ENCODE results near the gene NAP1L4. TPM values are rescaled to one million over a fixed set of nuclear protein-coding genes. Genes with fewer than 3 reads are reported as not detected.

Gene NAP1L4
- total RNA-seq, 1 donor from 2014 or later = 129 TPM

DNA sequence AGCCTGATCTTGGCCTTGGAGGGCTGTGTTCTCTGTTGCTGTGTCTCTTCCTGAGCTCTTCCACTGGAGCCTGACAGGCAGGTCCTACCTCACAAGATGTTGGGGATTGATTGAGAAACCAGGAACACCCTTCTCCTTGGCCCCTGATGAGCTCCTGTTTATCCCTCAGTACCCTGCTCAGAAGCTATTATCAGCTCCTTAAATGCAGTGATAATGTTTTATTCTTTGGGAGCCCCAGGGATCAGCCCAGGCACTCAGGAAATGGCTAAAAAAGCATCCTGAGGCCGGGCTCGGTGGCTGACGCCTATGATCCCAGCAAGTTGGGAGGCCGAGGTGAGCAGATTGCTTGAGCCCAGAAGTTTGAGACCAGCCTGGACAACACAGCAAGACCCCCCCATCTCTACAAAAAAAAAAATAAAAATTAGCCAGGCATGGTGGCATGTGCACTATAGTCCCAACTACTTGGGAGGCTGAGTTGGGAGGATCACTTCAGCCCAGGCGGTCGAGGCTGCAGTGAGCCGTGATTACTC, 58.0 kb downstream of the NAP1L4 start:
- no peak for DNase-seq

GRCh38 chr11:2933375-2934020, 58.6 kb downstream of the NAP1L4 start:
- no peak for DNase-seq

DNA sequence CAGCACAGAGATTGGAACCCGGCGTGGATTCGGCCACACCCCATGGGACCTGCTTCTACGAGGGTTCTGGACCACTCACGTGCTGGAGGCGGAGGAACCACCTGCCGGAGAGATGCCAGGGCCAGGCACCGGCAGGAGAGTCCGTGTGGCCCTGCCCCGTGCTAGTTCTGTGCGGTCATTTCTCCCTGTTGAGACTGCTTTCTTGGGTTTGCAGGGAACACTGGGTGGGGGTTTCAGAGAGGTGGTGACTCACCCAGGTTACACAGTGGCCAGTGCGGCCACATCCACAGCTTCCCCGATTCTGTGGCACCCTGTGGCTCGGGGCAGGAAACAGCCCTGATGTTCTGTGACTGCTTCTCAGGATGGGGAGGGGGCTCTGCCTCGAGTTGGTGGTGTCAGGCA, 59.3 kb downstream of the NAP1L4 start:
- no peak for DNase-seq

- no peak for DNase-seq
Observed at GRCh38 chr11:2931771-2932738, 60.1 kb downstream of the NAP1L4 start.

DNA sequence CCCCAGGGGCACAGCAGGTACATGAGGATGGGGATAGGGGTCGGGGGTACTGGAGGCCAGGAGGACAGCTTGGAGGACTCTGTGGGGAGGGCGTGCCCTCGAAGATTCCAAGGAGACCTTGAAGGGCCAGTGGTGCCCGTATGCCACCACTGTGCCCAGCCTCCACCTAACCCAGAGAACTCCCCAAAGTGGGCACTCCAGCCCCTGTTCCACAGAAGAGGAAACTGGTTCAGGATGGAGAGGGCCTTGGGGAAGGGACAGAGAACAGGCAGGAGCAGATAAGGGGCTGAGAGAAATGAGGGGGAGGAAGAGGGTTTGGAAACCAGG, 60.7 kb downstream of the NAP1L4 start:
- no peak for DNase-seq

DNA sequence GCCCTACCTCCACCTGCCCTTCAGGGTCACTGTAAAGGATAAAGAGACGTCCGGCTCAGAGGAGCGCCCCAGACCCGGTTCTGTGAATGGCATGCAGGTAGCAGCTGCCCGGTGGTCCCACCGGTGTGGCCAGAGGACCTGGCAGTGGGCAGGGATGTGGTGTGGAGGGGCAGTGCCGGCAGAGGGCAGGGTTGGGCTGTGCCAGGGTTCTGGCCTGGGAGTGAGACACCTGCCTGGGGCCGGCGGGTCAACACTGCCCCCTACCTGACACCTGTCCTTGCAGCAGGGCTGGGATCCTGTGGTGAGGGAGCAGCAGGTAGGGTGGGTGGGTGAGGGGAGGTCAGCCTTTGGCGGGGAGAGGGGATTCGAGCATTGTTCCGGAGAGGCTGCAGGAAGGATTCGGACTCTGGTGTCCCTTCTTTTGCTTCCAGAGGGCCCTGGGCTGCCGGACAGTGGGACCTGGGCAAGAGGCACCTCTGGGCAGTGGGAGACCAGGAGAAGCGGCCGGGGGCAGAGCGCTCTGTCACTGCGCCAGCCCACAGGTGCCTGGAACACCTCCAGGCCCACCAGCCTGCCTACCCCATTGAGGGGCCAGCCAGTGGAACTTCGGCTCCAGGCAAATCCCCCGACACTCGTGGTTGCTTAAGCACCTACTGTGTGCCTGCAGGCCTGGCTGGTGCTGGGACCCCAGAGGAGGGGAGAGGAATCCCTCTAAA, 61.3 kb downstream of the NAP1L4 start:
- DNase-seq = no peak

- no peak for DNase-seq
Observed at GRCh38 chr11:2929950-2930703, 62.0 kb downstream of the NAP1L4 start.

DNA sequence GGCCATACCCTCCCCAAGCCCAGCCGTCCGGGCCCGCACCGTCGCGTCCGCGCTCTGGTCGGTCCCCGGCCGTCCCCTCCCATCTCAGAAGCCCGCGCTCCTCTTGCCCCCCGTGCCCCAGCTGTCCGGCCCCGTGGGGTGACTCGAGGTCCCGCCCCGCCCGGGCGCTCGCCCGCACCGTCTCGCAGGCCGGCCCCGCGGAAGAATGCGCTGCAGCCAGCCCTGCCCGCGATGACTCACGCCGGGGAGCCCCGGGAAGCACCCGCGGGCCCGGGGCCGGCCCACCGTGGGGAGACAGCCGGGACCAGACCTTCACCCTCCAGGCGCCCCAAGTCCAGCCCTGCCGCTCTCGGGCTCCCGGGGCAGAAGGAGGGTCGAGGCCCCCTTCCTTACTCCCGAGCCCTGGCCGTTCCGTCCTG, 62.6 kb downstream of the NAP1L4 start:
- no peak for DNase-seq

DNA sequence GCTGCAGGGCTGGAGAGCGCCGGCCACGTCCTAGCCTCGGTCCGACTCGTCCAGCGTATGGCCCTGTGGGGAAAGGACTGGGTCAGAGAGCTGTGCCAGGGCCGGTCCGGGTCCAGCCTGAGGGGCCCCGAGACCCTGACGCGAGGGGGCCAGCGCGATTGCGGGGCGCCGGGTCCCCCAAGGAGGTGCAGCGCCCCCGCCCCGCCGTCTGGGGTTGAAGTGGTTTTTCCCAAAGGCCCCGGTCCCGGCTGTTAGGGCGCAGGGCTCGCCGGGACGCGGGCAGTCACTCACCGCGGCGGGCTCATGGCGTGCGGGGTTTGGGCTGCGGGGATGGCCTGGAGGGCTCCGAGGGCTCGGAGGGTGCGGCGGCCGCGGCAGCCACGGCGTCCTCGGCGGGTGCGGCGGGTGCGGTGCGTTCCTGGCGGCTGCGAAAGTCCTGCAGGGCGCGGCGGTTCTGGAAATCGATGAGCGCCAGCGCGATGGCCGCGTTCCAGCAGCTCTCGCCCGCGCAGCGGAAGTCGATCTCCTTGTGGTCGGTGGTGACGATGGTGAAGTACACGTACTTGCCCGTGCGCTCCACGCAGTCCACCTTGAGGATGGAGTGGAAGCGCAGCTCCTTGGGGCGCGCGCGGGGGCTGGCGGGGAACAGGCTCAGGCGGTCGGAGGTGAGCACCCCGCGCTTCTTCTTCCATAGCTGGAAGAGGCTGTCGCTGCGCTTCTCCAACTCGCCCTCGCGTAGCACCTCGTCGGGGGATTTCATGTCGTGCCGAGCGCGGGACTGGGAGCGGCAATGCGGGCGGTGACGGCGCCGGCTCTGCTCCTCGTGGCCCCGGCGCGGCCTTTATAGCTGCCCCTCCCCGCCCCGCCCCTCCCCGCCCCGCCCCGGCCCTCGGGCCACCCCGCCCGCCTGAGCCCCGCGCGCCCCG, 63.3 kb downstream of the NAP1L4 start, which contains the start of gene PHLDA2:
Gene PHLDA2, minus strand, starts transcription at position 816 of the 926 bp plus-strand sequence. Its CDS starts 56 bp downstream, at position 760.
- no peak for DNase-seq

DNA sequence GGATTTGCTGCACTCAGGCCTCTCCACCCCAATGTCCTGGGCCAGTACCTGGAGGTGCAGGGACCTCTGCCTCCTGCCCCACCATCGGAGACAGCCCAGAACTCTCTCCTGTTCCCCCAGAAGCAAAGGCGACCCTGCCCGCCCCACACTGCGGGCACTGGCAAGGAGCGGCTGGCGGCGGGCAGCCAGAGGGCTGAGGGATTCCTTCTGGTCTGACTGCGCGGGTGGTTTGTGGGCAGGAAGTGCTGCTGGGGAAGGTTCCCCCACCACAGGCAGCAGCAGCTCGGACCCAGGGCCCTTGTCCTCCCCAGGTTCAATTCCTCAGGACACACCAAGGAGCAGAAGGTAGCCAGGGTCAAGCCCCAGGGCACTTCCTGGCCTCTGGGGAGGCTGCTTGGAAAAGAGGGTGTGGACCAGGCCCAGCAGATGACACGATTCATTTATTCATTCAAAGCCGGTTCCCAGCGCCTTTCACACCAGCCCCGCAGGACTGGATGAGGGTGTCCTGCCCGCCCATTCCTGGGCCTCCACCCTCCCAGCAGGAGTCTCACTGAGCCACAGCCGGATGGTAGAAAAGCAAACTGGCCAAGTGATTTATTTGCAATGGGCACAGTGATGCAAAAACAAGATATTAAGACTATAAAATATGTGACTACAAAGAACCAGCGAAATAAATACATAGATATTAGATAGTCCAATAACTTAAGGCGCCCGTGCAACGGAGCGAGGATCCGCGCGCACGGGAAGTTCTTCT, 64.1 kb downstream of the NAP1L4 start:
- DNase-seq = no peak

DNA sequence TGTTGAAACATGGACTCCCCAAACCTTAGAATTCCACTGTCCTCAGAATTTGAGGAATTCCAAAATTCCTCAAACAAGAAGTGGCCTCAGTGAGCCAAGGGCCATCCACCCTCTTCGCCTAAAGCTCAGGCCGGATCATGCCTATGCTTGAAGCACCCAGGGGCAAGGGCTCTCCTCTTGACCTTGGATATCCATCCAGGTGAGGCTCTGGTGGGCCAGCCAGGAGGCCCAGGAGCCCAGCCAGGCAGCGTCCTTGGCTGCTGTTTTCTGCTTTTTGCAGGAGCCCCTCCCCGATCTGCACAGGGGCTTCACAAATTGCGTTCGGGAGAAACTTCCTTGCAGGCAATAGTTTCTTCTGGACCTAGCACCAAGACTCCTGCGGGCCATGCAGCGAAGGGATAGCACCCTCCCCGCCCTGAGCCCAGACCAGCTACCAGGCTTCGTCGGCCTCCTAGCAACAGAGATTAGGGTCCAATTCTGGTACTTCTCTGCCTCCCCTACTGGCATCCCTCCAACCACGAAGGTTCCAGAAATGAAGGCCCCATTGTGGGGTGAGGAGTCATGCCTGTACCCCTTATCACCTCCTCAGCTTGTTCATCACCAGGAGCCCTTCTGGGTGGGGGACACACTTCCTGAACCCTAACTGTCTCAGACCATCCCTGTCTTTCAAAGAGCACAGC, 64.9 kb downstream of the NAP1L4 start:
- DNase-seq = no peak

DNA sequence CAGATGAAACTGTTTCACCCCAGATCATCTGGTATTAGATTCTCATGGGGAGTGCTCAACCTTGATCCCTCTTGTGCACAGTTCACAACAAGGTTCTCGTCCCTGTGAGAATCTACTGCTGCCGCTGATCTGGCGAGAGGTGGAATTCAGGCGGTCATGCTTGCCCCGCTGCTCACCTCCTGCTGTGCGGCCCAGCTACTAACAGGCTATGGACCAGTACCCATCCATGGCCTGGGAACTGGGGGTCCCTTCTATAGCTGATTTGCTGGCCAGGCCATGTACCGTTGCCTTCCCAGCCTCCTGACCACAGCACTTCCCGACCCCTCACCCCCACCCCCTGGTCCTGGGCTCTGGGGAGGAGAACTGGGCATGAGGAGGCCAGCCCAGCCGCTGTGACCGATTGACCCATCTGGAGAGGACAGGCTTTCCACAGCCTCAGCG, 65.5 kb downstream of the NAP1L4 start:
- DNase-seq = no peak

- no peak for DNase-seq
Observed at GRCh38 chr11:2924821-2925675, 67.1 kb downstream of the NAP1L4 start.

- no peak for DNase-seq
Observed at GRCh38 chr11:2924381-2924780, 67.7 kb downstream of the NAP1L4 start.

- DNase-seq = no peak
Observed at GRCh38 chr11:2923446-2924375, 68.4 kb downstream of the NAP1L4 start.

GRCh38 chr11:2922655-2923054, 69.5 kb downstream of the NAP1L4 start:
- no peak for DNase-seq

All from skin of body (tissue), 2 donors.